Right lobe of liver (tissue), 4 donors: Measurements from ENCODE around the gene CAMTA1.

Experiments
- POLR2A ChIP-seq: fragments of 450-650 bp; IDR thresholded peaks from one replicate; pipeline ENCODE4 v1.6.1; 2017; ENCODE audit warnings: antibody characterized with exemption, mild to moderate bottlenecking
- TF ChIP-seq, protein P1 (sequence below), 4 donors: fragments of 200-600 bp in 3 of 4; fragments of 450-650 bp in 1 of 4; IDR thresholded peaks; one replicate each; pipeline versions ENCODE4 v1.5.1 to v1.8.0; 2016 to 2022; ENCODE audit warnings: antibody characterized with exemption in 4 of 4, mild to moderate bottlenecking in 2 of 4
- donor health status: DM: no; HTN: no; CAD: no.
- donor health status: DM: no; HTN: no; CAD: no.
- donor health status: DM: no; HTN: yes; CAD: no.

DNA sequence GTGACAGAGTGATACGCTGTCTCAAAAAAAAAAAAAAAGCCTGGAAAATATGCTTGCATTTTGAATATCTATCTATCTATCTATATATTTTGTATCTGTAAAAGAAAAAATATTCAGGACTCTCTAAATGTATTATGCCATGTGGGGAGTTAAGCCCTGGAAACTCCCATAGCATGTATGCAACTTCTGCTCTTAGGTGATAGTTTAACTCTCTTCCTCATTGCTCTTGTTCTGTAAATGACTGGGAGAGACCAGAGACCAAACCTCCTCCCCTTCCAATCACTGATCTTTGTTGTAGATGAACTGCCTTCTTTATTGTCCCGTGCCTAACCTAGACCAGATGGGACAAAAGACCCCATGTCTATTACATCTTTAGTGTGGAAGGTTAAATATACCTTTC is 37.6 kb upstream of the CAMTA1 start:
- TF ChIP-seq, protein P1, sequence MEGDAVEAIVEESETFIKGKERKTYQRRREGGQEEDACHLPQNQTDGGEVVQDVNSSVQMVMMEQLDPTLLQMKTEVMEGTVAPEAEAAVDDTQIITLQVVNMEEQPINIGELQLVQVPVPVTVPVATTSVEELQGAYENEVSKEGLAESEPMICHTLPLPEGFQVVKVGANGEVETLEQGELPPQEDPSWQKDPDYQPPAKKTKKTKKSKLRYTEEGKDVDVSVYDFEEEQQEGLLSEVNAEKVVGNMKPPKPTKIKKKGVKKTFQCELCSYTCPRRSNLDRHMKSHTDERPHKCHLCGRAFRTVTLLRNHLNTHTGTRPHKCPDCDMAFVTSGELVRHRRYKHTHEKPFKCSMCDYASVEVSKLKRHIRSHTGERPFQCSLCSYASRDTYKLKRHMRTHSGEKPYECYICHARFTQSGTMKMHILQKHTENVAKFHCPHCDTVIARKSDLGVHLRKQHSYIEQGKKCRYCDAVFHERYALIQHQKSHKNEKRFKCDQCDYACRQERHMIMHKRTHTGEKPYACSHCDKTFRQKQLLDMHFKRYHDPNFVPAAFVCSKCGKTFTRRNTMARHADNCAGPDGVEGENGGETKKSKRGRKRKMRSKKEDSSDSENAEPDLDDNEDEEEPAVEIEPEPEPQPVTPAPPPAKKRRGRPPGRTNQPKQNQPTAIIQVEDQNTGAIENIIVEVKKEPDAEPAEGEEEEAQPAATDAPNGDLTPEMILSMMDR (IDR thresholded peaks at IDR 0.05): no peak
- TF ChIP-seq POLR2A: no peak
